Lower leg skin (tissue), 3 donors: Measurements from ENCODE around the gene TOGARAM2.

Experiments
- POLR2A ChIP-seq, 2 donors: fragments of 450-650 bp; IDR thresholded peaks; one replicate each; pipeline ENCODE4 v1.6.1; 2016 to 2017; ENCODE audit warnings: antibody characterized with exemption in 2 of 2, mild to moderate bottlenecking in 1 of 2, moderate library complexity in 1 of 2
- TF ChIP-seq, protein P1 (sequence below), 3 donors: fragments of 450-650 bp; IDR thresholded peaks; one replicate each; pipeline ENCODE4 v1.5.1; 2016; ENCODE audit warnings: antibody characterized with exemption in 3 of 3, mild to moderate bottlenecking in 3 of 3, moderate library complexity in 2 of 3

DNA sequence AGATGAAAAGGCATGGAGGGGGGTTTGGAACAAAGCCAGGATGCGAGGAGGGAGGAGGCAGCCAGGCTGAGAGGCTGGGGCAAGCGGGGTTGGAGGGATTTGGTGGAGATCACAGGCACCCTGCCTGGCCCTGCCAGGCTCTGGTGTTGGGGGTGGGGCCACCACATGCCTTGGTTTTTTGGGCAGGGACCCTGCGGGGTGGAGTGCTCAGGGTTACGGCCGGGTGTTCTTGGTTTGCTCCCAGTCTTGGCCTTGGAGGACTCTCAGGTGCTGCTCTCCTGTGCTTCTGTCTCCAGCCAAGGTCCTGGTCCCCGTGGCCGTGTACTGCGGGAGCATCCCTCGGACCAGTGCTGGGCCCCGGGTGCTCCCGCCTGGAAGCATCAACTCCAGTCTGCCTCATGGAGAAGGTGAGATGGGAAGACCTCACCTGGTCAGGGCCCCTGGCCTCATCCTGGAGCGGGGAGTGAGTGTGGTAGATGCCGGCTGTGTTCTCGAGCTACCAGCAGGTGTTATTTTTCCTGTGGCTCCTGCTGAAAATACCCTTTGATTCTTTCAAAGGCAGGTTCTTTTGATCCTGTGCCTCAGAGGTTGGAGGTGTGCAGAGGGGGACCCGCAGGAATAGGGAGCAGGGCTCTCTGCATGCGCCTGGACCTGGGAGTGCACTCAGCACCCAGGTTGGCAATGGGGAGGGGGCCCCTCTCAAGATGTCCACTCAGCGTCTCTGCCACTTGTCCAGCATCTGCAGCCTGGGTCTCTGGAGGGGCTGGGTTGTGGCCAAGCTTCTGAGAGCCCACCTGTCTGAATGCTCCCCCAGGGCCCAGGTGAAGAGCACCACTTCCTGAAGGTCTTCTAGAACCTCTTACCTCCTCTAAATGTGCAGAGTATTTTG, 17.0 kb downstream of the TOGARAM2 start:
- TF ChIP-seq, protein P1, sequence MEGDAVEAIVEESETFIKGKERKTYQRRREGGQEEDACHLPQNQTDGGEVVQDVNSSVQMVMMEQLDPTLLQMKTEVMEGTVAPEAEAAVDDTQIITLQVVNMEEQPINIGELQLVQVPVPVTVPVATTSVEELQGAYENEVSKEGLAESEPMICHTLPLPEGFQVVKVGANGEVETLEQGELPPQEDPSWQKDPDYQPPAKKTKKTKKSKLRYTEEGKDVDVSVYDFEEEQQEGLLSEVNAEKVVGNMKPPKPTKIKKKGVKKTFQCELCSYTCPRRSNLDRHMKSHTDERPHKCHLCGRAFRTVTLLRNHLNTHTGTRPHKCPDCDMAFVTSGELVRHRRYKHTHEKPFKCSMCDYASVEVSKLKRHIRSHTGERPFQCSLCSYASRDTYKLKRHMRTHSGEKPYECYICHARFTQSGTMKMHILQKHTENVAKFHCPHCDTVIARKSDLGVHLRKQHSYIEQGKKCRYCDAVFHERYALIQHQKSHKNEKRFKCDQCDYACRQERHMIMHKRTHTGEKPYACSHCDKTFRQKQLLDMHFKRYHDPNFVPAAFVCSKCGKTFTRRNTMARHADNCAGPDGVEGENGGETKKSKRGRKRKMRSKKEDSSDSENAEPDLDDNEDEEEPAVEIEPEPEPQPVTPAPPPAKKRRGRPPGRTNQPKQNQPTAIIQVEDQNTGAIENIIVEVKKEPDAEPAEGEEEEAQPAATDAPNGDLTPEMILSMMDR (IDR thresholded peaks at IDR 0.05), result no peak
- no peak for TF ChIP-seq POLR2A (IDR thresholded peaks at IDR 0.05)
